ENCODE data around the gene IDI1.
"Not testable (repeated sequence)": the region's sequence is repeated elsewhere in the genome, so short reads cannot be mapped to it uniquely, and the experiment has no call there.

The IDI1 gene

GRCh38 chr10:1061930-1062774, 13.2 kb upstream of the IDI1 start:
- DNase-seq, result no peak

- no peak for DNase-seq
Measured at GRCh38 chr10:1059902-1060301, 11.0 kb upstream of the IDI1 start.

GRCh38 chr10:1058017-1058416, 9.1 kb upstream of the IDI1 start:
- DNase-seq, result no peak

- DNase-seq, result no peak
Measured at GRCh38 chr10:1057106-1057657, 8.3 kb upstream of the IDI1 start.

- DNase-seq, result peak; percentile 90
Measured at GRCh38 chr10:1056326-1057105, 7.6 kb upstream of the IDI1 start, which contains the start of gene WDR37. Gene WDR37, plus strand, starts transcription at chr10:1056385. Its CDS starts 15,771 bp downstream, at chr10:1072156.

GRCh38 chr10:1054684-1055083, 5.8 kb upstream of the IDI1 start:
- DNase-seq, result no peak

- DNase-seq, result peak; percentile 36
Measured at GRCh38 chr10:1050554-1050953, 1.6 kb upstream of the IDI1 start.

GRCh38 chr10:1050145-1050544, 1.2 kb upstream of the IDI1 start:
- no peak for DNase-seq

- no peak for DNase-seq
Measured at GRCh38 chr10:1049425-1049958, 573 bp upstream of the IDI1 start.

GRCh38 chr10:1048349-1048731, 579 bp downstream of the IDI1 start:
- no peak for DNase-seq

GRCh38 chr10:1047937-1048336, 982 bp downstream of the IDI1 start:
- no peak for DNase-seq

GRCh38 chr10:1045415-1045814, 3.5 kb downstream of the IDI1 start:
- DNase-seq, result no peak

GRCh38 chr10:1044964-1045363, 4.0 kb downstream of the IDI1 start:
- DNase-seq, result no peak

GRCh38 chr10:1044146-1044545, 4.8 kb downstream of the IDI1 start:
- no peak for DNase-seq

GRCh38 chr10:1043532-1043995, 5.4 kb downstream of the IDI1 start:
- DNase-seq, result no peak

GRCh38 chr10:1041514-1041913, 7.4 kb downstream of the IDI1 start:
- DNase-seq, result no peak

- no peak for DNase-seq
Measured at GRCh38 chr10:1040133-1040532, 8.8 kb downstream of the IDI1 start.

GRCh38 chr10:1038769-1039168, 10.2 kb downstream of the IDI1 start:
- not testable (repeated sequence) for DNase-seq

- no peak for DNase-seq
Measured at GRCh38 chr10:1037098-1037497, 11.8 kb downstream of the IDI1 start.

GRCh38 chr10:1036341-1036791, 12.6 kb downstream of the IDI1 start:
- no peak for DNase-seq

- no peak for DNase-seq
Measured at GRCh38 chr10:1035201-1035600, 13.7 kb downstream of the IDI1 start.

GRCh38 chr10:1034758-1035157, 14.2 kb downstream of the IDI1 start:
- DNase-seq, result no peak

- DNase-seq, result no peak
Measured at GRCh38 chr10:1033601-1034000, 15.3 kb downstream of the IDI1 start.

Data from activated gamma-delta T cell treated with Interleukin-2 at 50 U/mL for 16 hours (primary cell).